Transverse colon (tissue), 4 donors: Measurements from ENCODE around the gene ZFTA.

Experiments used
- EP300 ChIP-seq: sonication (generic); formaldehyde crosslinking; IDR thresholded peaks from one replicate; pipeline ENCODE4 v1.6.1; 2017; ENCODE audit warnings: antibody characterized with exemption, low read depth
- POLR2A ChIP-seq: fragments of 450-650 bp; IDR thresholded peaks from one replicate; pipeline ENCODE4 v1.6.1; 2016; ENCODE audit warnings: antibody characterized with exemption, mild to moderate bottlenecking, moderate library complexity
- POLR2AphosphoS5 ChIP-seq, 3 donors: sonication (generic); formaldehyde crosslinking; IDR thresholded peaks; one replicate each; pipeline ENCODE4 v1.6.1; 2016; ENCODE audit warnings: antibody characterized with exemption in 3 of 3
- TF ChIP-seq, protein P1 (sequence below), 5 experiments: fragments of 200-600 bp in 3 of 5; fragments of 450-650 bp in 2 of 5; sonication (generic) in 3 of 5; IDR thresholded peaks; 1 replicate in 2 of 5; 2 replicates in 3 of 5; pipeline ENCODE4 v1.5.1; 2016 to 2017; ENCODE audit warnings: antibody characterized with exemption in 5 of 5, inconsistent platforms in 3 of 5, mild to moderate bottlenecking in 2 of 5, moderate library complexity in 1 of 5

DNA sequence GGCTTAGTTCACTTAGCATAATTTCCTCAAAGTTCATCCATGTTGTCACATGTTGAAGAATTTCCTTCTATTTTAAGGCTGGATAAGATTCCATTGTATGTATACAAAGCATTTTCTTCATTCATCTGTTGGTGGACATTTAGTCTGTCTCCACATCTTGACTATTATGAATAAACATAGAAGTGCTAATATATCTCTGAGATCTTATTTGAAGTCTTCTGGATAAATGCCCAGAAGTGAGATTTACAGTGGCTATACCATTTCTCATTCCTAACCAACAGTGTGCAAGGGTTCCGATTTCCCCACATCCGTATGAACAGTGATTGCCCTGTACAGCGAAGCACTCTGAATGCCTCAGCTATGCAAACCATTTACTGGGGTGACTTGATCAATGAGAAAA is 6.6 kb upstream of the ZFTA start:
- TF ChIP-seq EP300 (no peak), POLR2A (no peak), POLR2AphosphoS5 (IDR thresholded peaks at IDR 0.05) (no peak)
- TF ChIP-seq, protein P1, sequence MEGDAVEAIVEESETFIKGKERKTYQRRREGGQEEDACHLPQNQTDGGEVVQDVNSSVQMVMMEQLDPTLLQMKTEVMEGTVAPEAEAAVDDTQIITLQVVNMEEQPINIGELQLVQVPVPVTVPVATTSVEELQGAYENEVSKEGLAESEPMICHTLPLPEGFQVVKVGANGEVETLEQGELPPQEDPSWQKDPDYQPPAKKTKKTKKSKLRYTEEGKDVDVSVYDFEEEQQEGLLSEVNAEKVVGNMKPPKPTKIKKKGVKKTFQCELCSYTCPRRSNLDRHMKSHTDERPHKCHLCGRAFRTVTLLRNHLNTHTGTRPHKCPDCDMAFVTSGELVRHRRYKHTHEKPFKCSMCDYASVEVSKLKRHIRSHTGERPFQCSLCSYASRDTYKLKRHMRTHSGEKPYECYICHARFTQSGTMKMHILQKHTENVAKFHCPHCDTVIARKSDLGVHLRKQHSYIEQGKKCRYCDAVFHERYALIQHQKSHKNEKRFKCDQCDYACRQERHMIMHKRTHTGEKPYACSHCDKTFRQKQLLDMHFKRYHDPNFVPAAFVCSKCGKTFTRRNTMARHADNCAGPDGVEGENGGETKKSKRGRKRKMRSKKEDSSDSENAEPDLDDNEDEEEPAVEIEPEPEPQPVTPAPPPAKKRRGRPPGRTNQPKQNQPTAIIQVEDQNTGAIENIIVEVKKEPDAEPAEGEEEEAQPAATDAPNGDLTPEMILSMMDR (IDR thresholded peaks at IDR 0.05), result no peak
